T-helper 1 cell (primary cell): ENCODE measurements around the gene CDKAL1.
"Not testable (repeated sequence)": the region's sequence is repeated elsewhere in the genome, so short reads cannot be mapped to it uniquely, and the experiment has no call there.

Source experiments
- DNase-seq, 5 donors: peaks; one replicate each; pipeline ENCODE4 v3.0.0-alpha.2; 2012 to 2020

CDKAL1 gene

DNA sequence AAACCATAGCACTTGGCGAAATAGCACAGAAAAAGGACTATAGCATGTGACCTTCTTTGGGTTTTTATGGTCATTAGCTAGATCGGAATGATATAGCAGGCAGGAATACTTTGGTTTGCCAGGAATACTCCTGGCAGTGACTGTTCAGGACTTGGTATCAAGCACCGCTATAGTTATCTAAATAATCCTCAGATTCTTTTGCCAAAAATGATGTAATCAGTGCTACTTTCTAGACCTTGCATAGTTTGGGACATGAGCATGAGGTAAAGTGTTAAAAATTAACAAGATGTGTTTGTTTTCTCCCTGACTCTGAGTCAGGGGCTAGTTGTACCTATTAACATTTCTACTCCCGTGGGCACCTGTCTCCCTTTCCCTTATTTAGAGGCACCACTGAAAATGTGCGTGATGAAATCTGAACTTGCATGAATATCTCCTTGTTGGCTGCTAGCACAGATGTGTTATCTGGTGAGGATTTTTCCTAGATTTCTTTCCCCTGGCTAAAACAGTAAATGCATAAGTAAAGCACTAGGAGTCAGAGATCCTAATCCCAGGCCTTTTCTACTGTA is 511.0 kb downstream of the CDKAL1 start:
- no peak for DNase-seq

DNA sequence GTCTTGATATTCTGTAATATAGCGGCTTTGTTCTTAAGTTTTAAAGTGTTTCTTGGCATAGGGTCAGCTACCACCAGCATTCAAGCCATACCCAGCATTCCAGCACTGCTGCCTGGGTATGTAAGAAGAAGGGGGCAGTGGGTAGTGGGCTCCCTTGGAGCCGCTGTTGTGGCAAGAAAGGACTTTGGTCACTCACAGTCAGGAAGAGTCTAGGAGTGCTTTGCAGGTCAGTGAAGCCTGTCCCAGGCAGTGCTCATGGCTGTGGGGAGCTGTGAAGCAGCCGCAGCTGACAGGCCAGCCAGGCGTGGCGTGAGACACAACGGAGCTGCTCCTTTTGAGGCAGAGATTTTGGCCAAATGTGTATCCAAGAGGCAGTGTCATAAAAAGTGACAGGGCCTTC is 512.0 kb downstream of the CDKAL1 start:
- no peak for DNase-seq

DNA sequence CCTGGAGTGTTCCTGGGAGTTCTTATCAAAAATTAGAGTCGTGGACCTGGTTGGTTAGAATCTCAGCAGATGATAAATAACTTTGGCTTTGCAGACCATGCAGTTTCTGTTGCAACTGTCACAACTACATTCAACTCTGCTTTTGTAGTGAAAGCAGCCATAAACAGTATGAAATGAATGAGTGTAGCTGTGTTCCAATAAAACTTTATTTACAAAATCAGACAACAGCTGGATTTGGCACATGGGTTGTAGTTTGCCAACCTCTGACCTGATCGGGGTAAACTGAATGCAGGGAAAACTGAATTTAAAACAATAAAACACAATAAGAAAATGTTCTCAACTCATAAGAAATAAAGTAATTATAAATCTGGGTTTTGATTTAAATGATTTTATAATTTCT is 513.8 kb downstream of the CDKAL1 start:
- DNase-seq, result no peak

DNA sequence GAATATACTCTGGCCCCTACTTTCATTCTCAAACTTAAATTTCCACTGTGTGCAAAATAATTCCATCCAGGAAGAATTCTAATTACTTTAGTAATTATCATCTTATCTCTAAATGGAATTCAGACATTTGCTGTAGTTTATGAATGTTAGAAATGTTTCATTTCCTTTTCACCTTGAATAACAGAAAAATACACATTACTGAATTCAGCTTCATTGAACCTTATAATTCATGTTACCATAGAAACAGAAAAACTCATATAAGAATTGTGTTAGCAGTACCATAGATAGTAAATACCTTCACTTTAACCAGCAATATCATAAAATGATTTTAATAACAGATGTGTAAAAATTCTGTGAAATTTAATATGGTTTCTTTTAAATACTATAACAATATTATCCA is 514.9 kb downstream of the CDKAL1 start:
- no peak for DNase-seq

DNA sequence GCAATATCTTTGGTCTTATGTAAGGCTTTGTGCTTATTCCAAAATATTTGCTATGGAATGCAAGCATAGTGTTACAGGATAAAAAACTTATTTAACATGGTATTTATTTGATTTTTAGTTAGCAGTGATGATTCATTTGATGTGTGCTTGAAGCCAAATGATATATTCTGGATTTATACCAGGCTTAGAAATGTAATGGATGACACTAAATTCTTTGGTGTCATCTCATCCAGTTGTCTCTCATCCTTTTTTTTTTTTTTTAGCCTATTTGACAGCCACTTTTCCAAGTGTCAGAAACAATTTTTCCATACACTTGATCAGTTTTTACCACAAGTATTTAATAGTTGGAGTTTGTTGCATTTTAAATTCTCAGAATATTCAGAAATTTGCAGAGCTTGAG is 515.3 kb downstream of the CDKAL1 start:
- no peak for DNase-seq

DNA sequence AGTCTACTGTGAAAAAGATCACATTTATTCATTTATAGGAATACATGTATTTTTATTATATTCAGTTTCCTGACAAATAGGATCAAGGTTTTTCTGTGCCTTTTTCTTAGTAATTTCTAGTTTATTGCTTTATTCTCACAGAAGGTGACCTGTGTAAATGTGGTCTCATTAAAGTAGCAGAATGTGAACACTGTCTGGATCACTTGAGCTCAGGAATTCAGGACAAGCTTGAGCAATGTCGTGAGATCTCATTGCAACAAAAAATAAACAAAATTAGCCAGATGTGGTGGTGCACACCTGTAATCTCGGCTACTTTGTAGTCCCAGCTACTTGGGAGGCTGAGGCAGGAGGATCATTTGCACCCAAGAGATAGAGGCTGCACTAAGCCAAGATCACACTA is 516.7 kb downstream of the CDKAL1 start:
- no peak for DNase-seq

DNA sequence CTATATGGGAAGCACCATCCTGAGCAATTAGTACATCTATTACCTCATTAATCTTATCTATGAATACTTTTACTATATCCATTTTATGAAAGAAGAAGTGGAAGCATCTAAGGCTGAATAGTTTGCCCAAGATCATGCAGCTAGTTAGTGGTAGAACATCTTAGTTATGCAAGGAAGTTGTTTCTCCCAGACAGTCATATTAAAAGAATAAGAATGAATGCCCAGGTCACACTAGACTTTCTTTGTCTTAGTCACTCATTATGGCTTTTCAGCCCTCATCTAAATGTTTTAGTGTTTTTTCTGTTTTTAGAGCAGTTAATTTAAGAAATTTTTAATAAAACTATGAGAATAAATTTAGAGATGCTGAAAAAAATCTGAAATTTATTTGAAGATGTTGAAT is 517.5 kb downstream of the CDKAL1 start:
- DNase-seq, result no peak

DNA sequence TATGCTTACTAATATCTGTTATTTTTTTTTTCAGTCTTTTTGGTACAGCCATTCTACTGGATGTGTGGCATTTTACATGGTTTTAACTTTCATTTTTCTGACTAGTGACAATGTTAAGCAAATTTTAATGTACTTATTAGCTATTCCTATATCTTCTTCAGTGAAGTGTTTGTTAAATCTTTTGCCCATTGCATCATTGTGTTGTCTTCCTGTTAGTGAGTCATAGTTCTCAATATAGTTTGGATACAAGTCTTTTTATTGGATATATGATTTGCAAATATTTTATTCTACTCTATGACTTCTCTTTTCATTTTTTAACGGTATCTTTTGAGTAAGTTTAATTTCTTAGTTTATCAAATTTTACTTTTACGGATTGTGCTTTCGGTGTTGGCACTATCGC is 519.4 kb downstream of the CDKAL1 start:
- DNase-seq, result peak in 1 of 5 donors; percentile 4

DNA sequence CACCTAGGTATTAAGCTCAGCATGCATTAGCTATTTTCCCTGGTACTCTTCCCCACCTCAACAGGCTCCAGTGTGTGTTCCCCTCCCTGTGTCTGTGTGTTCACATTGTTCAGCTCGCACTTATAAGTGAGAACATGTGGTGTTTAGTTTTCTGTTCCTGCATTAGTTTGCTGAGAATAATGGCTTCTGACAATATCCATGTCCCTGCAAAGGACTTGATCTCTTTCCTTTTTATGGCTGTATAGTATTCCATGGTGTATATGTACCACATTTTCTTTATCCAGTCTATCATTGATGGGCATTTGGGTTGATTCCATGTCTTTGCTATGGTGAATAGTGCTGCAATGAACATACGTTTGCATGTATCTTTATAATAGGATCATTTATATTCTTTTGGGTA is 521.2 kb downstream of the CDKAL1 start:
- DNase-seq, result not testable (repeated sequence)

DNA sequence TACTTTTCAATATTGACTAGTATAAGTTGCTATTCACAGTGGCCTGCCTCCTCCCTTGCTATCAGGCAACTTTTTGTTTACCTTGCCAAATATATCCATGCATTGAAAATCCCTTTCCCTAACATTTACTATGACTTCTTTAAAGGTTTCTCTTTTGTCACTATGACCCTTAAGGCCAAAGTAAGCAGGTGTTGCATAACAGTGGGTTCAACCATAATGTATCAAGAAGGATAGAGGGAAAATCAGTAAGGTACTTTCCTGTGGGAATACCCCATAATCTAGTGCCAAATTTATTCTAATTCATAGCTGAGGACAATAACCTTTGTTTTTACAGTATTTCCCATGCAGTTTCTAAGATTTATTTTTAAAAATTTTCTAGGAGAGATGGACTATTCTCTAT is 527.6 kb downstream of the CDKAL1 start:
- DNase-seq, result no peak

DNA sequence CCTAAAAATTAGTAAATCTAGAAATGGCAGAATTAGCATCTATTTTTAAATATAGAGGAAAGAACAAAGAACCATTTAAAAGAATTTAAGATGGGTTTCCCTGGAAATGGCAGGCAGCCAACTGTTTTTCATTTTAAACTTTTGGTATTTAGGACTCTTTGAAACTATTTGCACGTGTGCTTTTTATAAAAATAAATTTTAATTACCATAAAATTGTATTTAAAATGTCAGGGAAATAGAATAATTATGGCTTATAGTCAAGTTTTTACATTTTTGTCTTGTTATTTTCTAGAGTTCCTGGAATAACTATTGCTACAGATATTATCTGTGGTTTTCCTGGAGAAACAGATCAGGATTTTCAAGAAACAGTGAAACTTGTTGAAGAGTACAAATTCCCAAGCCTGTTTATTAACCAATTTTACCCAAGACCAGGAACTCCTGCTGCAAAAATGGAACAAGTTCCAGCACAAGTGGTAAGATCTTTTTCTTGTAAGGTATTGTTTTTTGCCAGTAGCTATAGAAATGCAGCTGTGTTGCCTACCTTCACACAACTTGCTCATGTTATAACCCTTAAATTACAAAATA is 530.6 kb downstream of the CDKAL1 start:
- DNase-seq, result no peak

DNA sequence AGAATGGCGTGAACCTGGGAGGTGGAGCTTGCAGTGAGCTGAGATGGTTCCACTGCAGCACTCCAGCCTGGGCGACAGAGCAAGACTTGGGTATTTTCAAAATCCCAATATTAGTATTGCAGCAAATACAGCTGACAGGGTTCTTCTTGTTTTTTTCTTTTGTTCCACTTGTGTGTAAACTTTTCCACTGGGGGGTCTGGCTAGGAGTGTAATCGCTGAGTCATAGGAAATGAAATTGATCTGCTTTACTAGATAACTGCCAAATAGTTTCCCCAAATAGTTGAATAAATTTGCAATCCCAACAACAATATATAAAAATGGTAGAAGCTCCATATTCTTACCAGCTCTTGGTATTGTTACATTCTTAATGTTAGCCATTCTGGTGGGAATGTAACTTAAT is 533.3 kb downstream of the CDKAL1 start:
- no peak for DNase-seq

DNA sequence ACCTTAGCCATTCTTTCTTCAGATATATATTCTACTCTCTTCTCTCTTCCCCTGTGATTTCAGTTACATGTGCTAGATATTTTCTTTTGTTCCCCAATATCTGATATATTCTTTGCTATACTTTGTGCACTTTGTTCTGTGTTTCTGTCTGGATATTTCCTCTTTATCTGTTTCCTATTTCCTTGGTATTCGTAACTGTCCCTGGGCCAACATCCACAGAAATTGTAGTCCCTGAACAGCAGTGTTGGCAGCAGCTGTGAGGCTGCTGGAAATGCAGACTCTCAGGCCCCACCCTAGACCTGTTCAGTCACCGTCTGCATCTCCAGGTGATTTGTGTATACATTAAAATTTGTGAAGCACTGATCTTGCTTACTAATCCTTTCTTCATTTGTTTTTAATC is 536.4 kb downstream of the CDKAL1 start:
- DNase-seq, result no peak

DNA sequence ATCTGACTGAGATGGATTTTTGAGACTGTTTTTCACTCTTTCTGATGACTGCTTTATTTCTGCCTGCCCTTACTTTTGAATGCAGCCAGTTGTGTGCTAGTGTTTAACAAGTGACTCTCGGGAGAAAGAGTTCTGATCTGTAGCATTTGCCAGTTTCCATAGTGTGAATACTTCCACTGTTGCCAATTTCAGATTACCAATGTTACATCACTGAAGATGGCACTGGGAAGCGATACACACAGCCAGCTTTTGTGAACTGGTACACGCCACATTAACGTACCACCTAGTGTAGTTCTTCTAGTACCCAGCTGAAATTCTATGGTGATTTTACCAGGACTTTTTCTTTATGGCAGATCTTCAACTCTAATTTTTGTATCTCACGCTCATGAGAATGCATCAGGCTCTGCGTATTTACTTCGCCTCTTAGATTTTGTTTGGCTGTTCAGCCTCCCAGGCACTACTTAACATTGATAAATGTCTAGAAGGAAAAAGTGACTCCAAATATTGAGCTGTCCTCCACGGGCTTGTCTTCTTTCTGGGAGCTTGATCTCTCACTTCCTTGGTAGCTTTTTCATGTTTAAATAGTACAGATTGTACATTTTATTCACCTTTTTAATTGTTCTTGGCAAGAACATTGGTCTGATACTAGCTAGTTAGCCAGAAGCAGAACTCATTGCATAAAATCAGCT is 537.7 kb downstream of the CDKAL1 start:
- no peak for DNase-seq

DNA sequence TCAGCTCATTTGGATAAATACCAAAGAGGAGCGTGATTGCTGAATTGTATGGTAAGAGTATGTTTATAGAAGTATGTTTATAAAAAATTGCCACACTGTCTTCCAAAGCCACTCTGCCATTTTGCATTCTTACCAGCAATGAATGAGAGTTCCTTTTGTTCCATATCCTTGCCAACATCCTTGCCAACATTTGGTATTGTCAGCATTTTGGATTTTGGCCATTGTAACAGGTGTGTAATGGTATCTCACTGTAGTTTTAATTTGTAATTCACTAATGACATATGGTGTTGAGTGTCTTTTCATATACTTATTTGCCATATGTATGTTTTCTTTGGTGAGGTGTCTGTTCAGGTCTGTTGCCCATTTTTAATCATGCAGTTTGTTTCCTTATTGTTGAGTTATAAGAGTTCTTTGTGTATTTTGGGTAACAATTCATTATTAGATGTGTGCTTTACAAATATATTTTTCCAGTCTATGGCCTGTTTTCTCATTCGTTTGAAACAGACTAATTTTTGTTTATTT is 539.1 kb downstream of the CDKAL1 start:
- DNase-seq, result no peak

DNA sequence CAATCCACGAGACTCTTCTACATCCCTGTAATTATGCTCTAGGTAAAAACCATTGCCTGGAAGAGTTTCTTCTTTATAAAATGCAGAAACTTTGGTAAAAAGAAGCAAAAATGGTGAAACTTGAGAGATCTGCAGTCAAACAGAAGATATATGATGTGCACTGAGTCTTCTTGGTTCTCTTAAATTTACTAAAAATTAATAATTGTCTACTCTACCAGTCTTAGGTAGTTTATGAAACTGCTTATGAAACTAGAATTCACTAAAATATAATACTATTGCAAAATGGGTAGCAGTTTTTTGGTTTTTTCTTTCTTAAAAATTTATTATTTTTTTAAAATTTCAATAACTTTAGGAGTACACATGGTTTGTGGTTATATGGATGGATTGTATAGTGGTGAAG is 540.2 kb downstream of the CDKAL1 start:
- no peak for DNase-seq

DNA sequence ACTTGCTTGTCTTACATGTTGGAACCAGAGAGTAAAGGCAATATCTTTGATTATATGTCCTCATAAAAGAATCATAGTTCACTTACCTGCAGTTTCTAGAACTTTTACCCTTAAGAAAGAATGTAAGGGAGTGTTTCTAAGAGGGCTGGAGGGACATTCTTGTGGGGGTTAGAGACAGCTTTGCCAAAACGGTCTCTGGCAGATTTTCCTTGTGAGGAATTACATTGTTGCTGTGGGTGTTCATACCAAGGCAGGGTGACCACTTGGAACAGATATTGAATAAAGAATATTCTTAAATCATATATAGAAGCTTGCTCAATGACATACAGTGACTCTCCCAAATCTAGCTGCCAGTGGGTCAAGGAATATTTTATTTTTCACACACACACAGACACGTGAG is 541.7 kb downstream of the CDKAL1 start:
- no peak for DNase-seq

DNA sequence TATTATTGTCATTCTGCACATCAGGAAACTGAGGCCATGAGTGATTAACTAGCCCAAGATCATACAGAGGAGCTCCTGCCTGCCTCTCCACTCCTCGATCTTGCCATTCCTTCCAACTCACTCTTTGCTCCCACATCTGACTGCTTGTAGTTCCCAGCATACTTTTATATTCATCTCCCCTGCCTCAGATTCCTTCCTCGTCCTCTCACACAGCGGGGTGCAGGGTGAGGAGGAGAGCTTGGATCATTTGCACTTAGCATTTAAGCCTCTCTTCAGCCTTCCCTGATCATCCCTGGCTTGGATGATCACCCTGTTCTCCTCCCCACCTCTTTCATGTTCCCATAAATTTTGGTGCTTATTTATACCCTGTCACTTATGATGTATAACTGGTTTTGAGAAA is 544.2 kb downstream of the CDKAL1 start:
- no peak for DNase-seq

DNA sequence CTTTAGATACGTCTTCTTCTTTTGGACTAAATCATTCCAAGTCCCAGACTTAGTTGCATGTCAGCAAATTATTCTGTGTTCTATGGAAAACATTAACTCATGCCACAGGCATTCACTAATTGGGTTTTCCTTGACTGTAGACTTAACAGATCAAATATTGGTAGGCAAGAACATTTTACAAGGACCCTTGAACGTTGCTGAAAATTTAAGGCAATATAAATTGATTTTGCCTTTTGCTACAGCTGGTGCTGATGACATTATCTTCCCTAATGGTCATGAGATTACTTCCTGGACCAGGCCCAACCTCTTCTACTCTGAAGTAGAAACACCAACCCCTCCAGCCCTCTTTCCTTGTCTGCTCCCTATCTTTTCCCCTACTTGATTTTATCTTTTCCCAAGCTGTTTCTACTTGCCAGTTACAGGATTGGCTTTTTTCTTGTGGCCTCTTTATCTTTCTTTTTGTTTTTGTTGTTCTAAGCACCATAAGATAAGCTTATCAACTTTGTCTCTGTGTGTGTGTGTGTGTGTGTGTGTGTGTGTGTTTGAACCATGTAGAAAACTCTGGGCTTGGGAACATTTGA is 545.3 kb downstream of the CDKAL1 start:
- no peak for DNase-seq

DNA sequence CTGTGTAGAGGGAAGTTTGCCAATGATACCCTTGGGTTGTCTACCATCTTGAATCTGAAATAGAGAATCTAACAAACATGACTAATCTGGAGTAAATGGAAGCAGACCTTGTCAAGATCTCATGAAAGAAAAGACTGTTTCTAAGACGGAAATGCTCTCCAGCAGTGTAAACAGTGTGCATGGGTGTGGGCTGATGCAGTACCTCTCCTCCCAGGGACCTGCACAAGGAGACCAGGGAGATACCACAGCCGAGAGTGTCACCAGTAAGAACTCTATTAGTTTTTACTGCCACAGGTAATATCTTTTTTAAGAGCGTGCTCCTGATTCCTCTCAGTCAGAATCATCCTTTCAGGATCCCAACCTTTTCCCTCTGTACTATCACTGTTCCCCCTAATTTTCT is 546.0 kb downstream of the CDKAL1 start:
- no peak for DNase-seq

DNA sequence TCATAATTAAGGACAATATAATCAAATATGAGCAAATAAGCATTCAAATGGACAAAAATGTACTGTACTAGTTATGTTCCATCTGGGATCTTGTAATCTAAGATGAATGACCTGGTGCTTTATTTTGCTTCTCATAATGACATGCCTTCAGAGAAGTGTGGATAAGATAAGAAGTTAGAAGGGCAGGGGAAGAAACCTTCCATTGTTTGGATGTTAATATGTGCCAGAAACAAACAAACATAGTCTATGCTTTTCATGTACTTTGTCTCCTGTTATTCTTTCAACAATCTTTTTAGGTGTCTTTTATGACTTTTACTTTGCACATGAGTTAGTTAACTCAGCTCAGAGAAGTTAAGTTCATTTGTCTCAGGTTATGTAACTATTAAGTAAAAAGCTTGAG is 547.8 kb downstream of the CDKAL1 start:
- DNase-seq, result no peak

DNA sequence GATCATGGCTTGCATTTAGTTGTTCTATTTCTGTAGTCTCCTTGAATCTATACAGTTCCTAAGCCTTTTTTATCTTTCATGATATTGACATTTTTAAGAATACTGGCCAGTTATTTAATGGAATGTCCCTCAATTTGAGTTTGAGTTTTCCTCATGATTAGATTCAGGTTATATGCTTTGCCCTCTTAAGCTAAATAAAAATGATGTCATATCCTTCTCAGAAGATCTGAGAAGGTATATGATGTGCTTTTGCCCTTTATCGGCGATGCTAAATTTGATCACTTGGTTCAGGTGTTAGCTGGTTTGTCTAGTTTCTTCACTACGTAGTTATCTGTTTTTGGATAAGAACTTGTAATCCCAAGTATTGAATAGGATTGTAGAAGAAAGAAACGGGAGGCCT is 549.5 kb downstream of the CDKAL1 start:
- no peak for DNase-seq

DNA sequence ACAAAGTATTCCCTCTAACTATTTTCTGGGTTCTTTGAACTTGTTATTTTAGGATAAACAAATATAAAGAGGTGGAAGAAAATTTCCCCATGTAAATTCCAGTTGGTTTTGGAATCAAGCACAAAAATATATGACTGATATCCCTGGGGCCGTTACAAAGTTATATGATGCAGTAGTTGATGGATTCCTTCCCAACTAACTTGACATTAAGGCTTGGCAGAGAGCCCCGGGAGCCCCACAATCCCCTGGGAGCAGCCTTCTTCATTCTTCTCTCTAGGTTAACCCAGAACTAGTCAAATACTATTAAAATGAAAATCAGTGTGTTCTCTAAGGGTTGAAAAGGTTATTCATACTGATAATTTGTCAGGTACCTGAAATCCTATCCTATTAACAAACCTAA is 550.4 kb downstream of the CDKAL1 start:
- no peak for DNase-seq

DNA sequence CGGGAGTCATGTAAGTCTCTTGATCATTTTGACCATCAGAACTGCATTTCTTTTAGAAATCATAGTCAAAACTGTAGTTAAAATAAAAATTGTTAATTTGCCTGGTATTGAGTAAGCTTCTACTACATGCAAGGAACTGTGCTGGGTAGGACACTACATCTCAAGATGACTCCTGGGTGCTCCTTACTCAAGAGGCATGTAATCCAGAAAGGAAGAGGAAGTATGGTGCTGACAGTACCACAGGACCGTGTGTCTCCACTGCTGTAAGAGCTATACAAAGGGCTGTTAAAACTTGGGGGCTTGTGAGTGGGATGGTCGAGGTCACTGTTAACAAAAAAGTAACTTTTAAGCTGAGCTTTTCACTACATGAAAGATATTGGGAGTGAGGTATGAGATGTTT is 551.0 kb downstream of the CDKAL1 start:
- DNase-seq, result no peak
